Sciatic nerve (tissue), 2 donors: Measurements from ENCODE around the gene RPS18. TPM values are rescaled to one million over a fixed set of nuclear protein-coding genes. Genes with fewer than 3 reads are reported as not detected.
"Not testable (repeated sequence)": the region's sequence is repeated elsewhere in the genome, so short reads cannot be mapped to it uniquely, and the experiment has no call there.

Source experiments
- ATAC-seq: fragments of 200-7000 bp; cut with Tn5 transposase; one replicate; pipeline ENCODE4 v1.9.1; 2020; ENCODE audit warnings: mild to moderate bottlenecking, moderate library complexity
- DNase-seq: peaks from one replicate; pipeline ENCODE4 v3.0.0-alpha.2; 2020; ENCODE audit warnings: low spot score
- intact Hi-C: fragments of 100-400 bp; cut with DNase I; formaldehyde crosslinking; loops from one replicate; pipeline ENCODE4 v1.14.2; 2022
- total RNA-seq: library from RNA; stranded (reverse); fragmentation: NEBNext Ultra II Directional; extraction: Animal tissue kit (Norgen Biotek cat#: 25700); gene quantifications from one replicate; pipeline ENCODE4 v1.2.1, GENCODE V29; 2021
- donor health status: DM: no; HTN: no; CAD: no.
- donor health status: DM: no; HTN: no; CAD: no.

The RPS18 gene
- total RNA-seq, result 1,733 TPM

DNA sequence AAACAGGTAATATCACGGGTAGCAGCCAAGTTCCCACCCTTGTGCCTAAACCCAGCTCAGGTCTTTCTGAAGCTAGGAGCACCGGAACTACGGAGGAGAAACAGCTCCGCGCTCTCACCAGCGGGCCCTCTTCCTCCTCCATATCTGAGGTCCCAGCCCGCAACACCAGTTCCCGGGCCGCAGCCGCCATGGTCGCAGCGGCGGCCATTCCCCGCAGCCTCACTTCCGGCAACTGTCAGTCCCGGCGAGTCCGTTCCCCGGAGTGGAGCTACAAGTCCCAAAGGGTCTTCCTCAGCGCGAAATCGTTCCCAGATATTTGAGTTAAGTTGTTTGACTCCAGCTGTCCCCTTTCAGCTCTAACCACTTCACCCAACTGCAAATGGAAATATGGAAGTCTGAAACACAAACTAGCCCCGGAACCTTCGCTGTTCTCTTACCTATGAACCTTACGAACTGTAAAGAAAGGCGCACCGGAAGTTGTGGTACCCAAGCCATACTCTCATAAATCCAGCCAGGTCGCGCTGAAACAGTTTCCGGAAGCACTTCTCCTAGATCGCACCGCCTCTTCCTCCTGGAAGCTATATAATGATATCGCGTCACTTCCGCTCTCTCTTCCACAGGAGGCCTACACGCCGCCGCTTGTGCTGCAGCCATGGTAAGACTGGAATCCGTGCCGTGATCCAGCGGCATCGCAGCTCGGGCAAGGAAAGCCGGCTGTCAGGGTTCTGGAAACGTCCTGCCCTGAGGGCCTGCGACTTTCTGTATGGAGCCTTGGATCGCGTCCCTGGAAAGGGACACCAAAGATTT is at the start of gene RPS18, which contains the start of gene VPS52:
TSS of gene RPS18 (plus strand) at position 608 of the 807 bp plus-strand sequence. CDS start at position 653, 45 bp downstream.
TSS of gene VPS52 (minus strand) at position 409 of the 807 bp plus-strand sequence. CDS start at position 208, 201 bp downstream.
- ATAC-seq (peak; percentile 99), DNase-seq (peak; percentile 94)
- intact Hi-C loops, result no loop called here

DNA sequence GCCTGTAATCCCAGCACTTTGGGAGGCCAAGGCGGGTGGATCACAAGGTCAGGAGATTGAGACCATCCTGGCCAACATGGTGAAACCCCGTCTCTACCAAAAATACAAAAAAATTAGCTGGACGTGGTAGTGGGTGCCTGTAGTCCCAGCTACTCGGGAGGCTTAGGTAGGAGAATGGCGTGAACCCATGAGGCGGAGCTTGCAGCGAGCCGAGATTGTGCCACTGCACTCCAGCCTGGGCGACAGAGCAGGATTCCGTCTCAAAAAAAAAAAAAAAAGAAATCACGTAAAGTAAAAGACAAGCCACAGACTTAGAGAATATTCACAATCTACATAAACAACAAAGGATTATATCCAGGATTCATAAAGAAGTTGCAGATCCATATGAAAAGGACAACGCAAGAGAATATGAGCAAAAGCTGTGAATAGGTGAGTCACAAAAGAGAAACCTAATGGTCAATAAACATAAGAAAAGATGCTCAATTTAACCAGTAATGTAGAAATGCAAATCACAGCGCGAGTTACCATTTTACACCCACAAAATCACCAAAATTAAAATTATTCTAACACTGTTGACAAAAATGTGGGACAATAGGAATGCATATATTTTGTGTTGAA is 45.3 kb upstream of the RPS18 start:
- peak; percentile 8 for DNase-seq
- ATAC-seq, intact Hi-C loops: not testable (repeated sequence)

DNA sequence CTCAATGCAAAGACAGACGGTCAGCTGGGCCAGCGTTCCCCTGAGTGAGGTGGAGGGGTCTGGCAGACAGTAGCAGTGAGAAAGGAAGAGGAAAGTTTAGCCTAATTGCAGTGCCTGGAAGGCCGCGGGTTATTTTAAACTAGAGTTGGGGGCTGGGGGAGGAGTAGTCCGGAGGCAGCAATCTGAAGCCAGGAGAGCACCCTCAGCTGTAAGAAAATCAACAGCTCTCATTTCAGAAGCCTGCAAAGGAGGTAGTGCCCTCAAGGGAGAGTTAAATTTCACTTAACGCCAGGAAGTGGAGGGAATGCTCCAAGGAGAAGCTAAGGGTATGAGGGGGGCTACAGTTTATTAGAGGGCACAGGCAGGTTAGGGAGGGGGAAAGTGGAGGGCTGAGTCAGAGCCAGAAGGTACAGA is 36.6 kb upstream of the RPS18 start:
- ATAC-seq (no peak), DNase-seq (no peak)
- intact Hi-C loops, result no loop called here

DNA sequence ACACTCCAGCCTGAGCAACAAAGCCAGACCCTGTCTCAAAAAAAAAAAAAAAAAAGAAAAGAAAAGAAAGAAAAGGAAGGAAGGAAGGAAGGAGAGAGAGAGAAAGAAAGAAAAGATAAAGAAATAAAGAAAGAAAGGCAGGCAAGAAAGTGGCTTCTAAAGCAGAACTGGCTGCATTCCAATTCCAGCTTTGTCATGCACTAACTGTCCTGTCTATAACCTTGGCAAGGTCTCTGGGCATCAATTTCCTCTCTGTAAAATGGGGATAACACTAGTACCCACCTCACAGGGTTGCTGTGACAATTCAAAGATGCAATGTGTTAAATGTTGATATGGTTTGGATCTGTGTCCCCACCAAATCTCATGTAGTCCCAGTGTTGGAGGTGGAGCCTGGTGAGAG is 35.5 kb upstream of the RPS18 start:
- ATAC-seq (no peak), DNase-seq (no peak)
- intact Hi-C loops, result no loop called here

DNA sequence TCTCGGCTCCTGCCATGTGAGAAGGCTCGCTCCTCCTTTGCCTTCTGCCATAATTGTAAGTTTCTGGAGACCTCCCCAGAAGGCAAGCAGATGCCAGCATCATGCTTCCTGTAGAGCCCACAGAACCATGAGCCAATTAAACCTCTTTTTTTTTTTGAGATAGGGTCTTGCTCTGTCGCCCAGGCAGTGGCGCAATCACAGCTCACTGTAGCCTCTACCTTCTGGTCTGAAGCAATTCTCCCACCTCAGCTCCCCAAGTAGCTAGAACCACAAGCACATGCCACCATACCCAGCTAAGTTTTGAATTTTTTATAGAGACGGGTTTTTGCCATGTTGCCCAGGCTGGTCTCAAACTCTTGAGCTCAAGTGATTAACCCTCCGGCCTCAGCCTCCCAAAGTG is 35.0 kb upstream of the RPS18 start:
- no peak for DNase-seq
- intact Hi-C loops, result no loop called here

DNA sequence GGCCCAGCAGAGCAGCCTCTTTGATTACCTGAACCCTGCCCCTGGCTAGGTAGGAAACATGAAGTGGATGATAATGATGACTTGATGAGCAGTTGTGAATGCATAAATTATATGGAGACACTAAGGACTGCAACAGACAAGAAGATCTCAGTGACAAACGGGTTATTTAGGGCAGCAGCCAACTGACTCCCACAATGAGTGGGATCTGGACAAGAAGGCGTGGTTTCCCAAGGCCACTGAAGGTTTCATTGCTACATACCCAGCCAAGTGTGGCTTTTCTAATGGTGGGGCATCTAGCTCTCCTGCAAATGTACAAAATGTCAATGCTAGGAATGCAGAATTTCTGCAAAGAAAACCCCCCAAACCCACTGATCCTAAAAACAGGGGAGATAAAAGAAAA is 34.1 kb upstream of the RPS18 start:
- intact Hi-C loops, result no loop called here
- DNase-seq (no peak), ATAC-seq (no peak)

More for the DNA sequence above, 35.0 kb upstream of the RPS18 start:
- ATAC-seq, result no peak

GRCh38 chr6:33241968-33242367 is 29.9 kb upstream of the RPS18 start:
- intact Hi-C loops, result loop anchor here (10.0 kb wide), 1 partner anchor 227 kb away; no protein-coding TSS in a partner anchor

DNA sequence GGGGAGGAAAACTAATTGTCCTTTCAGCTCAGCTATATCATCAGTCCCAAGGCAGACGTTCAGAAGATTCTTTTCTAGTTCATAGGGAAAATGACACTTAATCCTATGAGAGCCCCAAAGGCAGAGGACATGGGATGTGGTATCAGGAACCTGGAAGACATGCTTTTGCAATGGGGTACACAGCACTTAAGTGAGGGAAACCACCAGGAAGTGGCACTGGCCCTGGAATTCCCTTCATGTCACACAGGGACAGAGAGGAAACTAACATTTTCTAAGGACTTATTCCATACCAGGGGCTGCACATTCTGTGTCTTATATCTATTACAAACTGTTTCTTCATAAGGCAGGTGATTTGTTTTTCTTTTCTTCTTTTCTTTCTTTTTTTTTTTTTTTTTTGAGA is 28.4 kb upstream of the RPS18 start:
- intact Hi-C loops, result loop anchor here (10.0 kb wide), 1 partner anchor 229 kb away; no protein-coding TSS in a partner anchor
- ATAC-seq (no peak), DNase-seq (no peak)

More at GRCh38 chr6:33241968-33242367, 29.9 kb upstream of the RPS18 start:
- ATAC-seq (no peak), DNase-seq (no peak)

GRCh38 chr6:33247977-33248642 is 23.8 kb upstream of the RPS18 start:
- intact Hi-C loops, result loop anchor here (5.0 to 10.0 kb wide), 2 partner anchors 126 to 233 kb away; no protein-coding TSS in a partner anchor
- peak; percentile 83 for ATAC-seq
- DNase-seq, result peak; percentile 96

DNA sequence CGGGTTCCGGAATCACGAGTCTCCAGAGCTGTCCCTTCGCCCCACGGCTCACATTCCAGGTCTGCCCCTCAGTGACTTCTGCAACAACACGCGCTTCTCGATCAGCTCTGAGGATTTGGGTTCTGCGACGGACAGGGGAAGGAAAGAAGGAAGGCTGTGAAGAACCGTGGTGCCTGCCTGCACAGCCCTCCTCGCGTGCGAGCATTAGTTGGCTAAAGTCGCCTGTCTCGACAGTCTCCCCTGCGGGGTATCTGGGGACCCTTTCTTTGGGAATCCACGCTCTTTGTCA is 23.3 kb upstream of the RPS18 start:
- ATAC-seq, result peak; percentile 25
- no peak for DNase-seq
- intact Hi-C loops, result loop anchor here (5.0 to 10.0 kb wide), 2 partner anchors 126 to 234 kb away; no protein-coding TSS in a partner anchor

GRCh38 chr6:33248932-33249731 is 22.7 kb upstream of the RPS18 start:
- DNase-seq (peak; percentile 97), ATAC-seq (peak; percentile 97)
- intact Hi-C loops, result loop anchor here (5.0 to 10.0 kb wide), 2 partner anchors 127 to 234 kb away; no protein-coding TSS in a partner anchor

GRCh38 chr6:33249732-33250630 is 21.9 kb upstream of the RPS18 start:
- intact Hi-C loops, result loop anchor here (5.0 to 10.0 kb wide), 2 partner anchors 128 to 235 kb away; no protein-coding TSS in a partner anchor
- ATAC-seq (no peak), DNase-seq (no peak)

DNA sequence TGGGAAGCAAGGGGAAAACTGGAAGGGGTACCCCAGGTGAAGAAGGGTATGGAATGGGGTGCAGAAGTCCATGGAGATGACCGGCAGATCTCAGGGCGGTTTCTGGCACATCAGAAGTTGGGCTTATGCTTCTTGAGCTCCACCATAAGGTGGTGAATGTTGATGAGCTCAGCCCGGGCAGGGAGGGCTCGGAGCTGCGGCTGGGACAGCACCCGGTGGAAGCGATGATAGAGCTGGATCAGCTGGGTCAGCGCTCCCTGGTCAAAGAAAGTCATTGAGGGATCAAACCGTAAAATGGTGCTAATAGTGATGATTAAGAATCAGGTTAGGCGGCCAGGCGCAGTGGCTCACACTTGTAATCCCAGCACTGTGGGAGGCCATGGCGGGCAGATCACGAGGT is 21.1 kb upstream of the RPS18 start:
- ATAC-seq (no peak), DNase-seq (no peak)
- intact Hi-C loops, result no loop called here

DNA sequence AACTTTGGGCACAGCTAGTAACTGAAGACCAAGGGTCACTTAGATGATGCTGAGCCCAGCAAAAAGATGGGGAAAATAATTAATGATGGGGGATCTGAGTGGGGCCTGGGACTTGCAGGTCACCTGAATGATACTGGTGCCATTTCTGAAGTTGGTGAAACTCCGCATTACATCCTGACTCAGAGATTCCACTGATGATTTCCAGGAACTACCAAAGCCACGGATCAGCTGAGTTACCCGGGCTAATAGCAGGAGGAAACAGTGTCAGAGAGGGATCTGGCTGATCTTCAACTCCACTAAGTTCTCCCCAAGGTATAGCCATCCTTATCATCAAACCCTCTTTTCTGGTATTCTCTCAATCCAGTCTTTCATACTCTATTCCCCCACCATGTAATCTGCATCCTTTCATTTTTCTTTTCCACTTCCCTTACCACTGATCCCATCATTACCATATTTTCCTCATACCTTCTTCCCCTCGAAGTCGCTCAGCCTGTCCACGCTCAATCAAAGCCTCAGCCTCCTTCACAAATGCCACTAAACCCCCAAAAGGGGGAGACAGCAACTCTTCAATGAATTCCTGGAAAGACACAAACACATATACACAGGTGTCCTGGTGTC is 20.4 kb upstream of the RPS18 start:
- intact Hi-C loops, result no loop called here
- DNase-seq, result no peak
- ATAC-seq, result no peak

GRCh38 chr6:33252759-33253158 is 19.1 kb upstream of the RPS18 start:
- DNase-seq (no peak), ATAC-seq (no peak)
- intact Hi-C loops, result no loop called here

GRCh38 chr6:33254591-33254990 is 17.3 kb upstream of the RPS18 start:
- DNase-seq, result no peak
- intact Hi-C loops, result no loop called here
- ATAC-seq, result no peak

- DNase-seq, result no peak
- intact Hi-C loops, result no loop called here
- no peak for ATAC-seq
Observed at GRCh38 chr6:33259032-33259431, 12.8 kb upstream of the RPS18 start.
